ENCODE measurements around the gene KDM5B. TPM values are rescaled to one million over a fixed set of nuclear protein-coding genes. Genes with fewer than 3 reads are reported as not detected.

The KDM5B gene
- total RNA-seq, 1 experiment from 2014 or later, result 44.6 TPM

DNA sequence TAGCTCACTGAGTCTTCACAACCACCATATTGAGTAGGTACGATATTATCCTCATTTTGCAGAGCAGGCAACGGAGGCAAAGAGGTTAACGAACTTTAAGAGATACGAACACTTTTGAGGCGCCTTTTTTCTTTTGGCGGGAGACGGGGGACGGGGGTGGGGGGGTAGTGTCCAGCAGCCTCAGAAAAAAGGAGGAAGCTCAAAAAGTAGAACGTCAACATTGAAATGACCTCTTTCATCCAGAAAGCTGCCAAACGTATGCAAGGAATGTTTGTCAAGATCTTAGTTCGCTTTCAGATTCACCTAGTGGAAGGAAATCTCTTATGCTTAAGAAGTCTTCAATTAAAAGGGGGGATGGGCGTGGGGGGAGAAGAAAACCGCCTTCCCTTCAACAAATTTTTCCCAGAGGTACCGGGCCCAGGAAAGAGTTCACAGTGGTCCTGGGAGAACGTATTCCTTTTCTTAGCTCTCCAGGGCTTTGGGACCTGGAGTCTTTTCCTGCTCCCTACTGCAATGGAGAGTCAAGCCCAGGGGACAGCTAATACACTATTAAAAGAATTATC lies 1.5 kb upstream of the KDM5B start:
- Histone ChIP-seq H3K36me3 (ENCODE audit: control insufficient read depth in 1 of 2, insufficient read depth in 2 of 2, low read length in 2 of 2) (no peaks in the 10 kb centered on the region), H3K4me2 (ENCODE audit: low read length) (no peak overlapping the region; the same call in 1 of the 2 replicates), H3K4me3 (replicated peaks in 1 of 2; ENCODE audit: low read depth in 1 of 2, low read length in 2 of 2) (no peak overlapping the region), H3K9ac (ENCODE audit: low read length) (no peak overlapping the region), H3K27ac (ENCODE audit: low read depth, low read length) (no peak overlapping the region), H3K79me2 (ENCODE audit: insufficient read depth, low read length) (peaks cover 19% of the 10 kb centered on the region), H4K20me1 (ENCODE audit: insufficient read depth) (no peaks in the 10 kb centered on the region), H3K9me2 (ENCODE audit: insufficient read depth) (no peaks in the 10 kb centered on the region), H3K27me3 (ENCODE audit: insufficient read depth, low read length) (no peaks in the 10 kb centered on the region), H3K9me3 (ENCODE audit: control insufficient read depth in 1 of 2, insufficient read depth in 1 of 2, low read depth in 1 of 2, low read length in 2 of 2) (no peaks in the 10 kb centered on the region), H2AFZ (ENCODE audit: low read depth, low read length, poor library complexity, severe bottlenecking) (no peak overlapping the region), H3K4me1 (ENCODE audit: control insufficient read depth in 1 of 2, insufficient read depth in 2 of 2, low read length in 2 of 2) (peaks cover 25 to 59% of the 10 kb centered on the region in 2 experiments)
- POLR2A ChIA-PET, result interaction anchor here (0.5 to 1.4 kb wide), 2 partner anchors 45 to 51 kb away, joined by 3 to 6 read pairs; no protein-coding TSS in a partner anchor
- CTCF ChIA-PET, result interaction anchor here (1.1 kb wide), 1 partner anchor 20 kb away, joined by 3 read pairs; no protein-coding TSS in a partner anchor
- RAD21 ChIA-PET (ENCODE audit: low non-redundant PET in 1 of 2, low total read pairs in 2 of 2, uncharacterized antibody in 2 of 2, unreplicated experiment in 2 of 2), result interaction anchor here in 1 of 2 experiments (0.6 kb wide), 1 partner anchor 31 kb away, joined by 4 read pairs; no protein-coding TSS in a partner anchor
- ATAC-seq (no peak), DNase-seq (ENCODE audit: low read depth, low spot score) (no peak)
- no peak for TF ChIP-seq SRF (IDR thresholded peaks at IDR 0.05; ENCODE audit: low read depth)
- no peak for TF ChIP-seq POLR2AphosphoS5 (IDR thresholded peaks at IDR 0.05; ENCODE audit: low read depth, low read length)
- TF ChIP-seq, protein P1, sequence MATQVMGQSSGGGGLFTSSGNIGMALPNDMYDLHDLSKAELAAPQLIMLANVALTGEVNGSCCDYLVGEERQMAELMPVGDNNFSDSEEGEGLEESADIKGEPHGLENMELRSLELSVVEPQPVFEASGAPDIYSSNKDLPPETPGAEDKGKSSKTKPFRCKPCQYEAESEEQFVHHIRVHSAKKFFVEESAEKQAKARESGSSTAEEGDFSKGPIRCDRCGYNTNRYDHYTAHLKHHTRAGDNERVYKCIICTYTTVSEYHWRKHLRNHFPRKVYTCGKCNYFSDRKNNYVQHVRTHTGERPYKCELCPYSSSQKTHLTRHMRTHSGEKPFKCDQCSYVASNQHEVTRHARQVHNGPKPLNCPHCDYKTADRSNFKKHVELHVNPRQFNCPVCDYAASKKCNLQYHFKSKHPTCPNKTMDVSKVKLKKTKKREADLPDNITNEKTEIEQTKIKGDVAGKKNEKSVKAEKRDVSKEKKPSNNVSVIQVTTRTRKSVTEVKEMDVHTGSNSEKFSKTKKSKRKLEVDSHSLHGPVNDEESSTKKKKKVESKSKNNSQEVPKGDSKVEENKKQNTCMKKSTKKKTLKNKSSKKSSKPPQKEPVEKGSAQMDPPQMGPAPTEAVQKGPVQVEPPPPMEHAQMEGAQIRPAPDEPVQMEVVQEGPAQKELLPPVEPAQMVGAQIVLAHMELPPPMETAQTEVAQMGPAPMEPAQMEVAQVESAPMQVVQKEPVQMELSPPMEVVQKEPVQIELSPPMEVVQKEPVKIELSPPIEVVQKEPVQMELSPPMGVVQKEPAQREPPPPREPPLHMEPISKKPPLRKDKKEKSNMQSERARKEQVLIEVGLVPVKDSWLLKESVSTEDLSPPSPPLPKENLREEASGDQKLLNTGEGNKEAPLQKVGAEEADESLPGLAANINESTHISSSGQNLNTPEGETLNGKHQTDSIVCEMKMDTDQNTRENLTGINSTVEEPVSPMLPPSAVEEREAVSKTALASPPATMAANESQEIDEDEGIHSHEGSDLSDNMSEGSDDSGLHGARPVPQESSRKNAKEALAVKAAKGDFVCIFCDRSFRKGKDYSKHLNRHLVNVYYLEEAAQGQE (IDR thresholded peaks at IDR 0.05; ENCODE audit: low read depth), result no peak
- no peak for TF ChIP-seq SP1 (IDR thresholded peaks at IDR 0.05; ENCODE audit: low read depth)
- TF ChIP-seq ZNF274 (IDR thresholded peaks at IDR 0.05; ENCODE audit: low read depth, low read length), result no peak
- TF ChIP-seq ZFX (IDR thresholded peaks at IDR 0.05), result no peak
- TF ChIP-seq EZH2phosphoT487 (IDR thresholded peaks at IDR 0.05; ENCODE audit: borderline replicate concordance), result no peak
- TF ChIP-seq EZH2 (IDR thresholded peaks at IDR 0.05), result no peak
- no peak for TF ChIP-seq CBX3 (IDR thresholded peaks at IDR 0.05; ENCODE audit: low read depth)
- TF ChIP-seq YY1 (IDR thresholded peaks at IDR 0.05; ENCODE audit: extremely low read depth, insufficient replicate concordance, low read depth, low read length), result no peak
- no peak for TF ChIP-seq TCF7L2 (IDR thresholded peaks at IDR 0.05; ENCODE audit: borderline replicate concordance, extremely low read depth, insufficient read depth, insufficient read length)
- TF ChIP-seq, protein P2, sequence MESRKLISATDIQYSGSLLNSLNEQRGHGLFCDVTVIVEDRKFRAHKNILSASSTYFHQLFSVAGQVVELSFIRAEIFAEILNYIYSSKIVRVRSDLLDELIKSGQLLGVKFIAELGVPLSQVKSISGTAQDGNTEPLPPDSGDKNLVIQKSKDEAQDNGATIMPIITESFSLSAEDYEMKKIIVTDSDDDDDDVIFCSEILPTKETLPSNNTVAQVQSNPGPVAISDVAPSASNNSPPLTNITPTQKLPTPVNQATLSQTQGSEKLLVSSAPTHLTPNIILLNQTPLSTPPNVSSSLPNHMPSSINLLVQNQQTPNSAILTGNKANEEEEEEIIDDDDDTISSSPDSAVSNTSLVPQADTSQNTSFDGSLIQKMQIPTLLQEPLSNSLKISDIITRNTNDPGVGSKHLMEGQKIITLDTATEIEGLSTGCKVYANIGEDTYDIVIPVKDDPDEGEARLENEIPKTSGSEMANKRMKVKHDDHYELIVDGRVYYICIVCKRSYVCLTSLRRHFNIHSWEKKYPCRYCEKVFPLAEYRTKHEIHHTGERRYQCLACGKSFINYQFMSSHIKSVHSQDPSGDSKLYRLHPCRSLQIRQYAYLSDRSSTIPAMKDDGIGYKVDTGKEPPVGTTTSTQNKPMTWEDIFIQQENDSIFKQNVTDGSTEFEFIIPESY (IDR thresholded peaks at IDR 0.05; ENCODE audit: extremely low read depth, insufficient replicate concordance, low read length), result no peak
- no TSS peak for BruUV-seq (replicated peaks)
- intact Hi-C loops (cut with micrococcal nuclease), result loop anchor here (2.0 to 5.0 kb wide), 2 partner anchors 43 to 79 kb away; partner anchors contain the start of gene RABIF

All from HCT116 (cell line).